Neural crest cell (in vitro differentiated cells): ENCODE results near the gene USP46. TPM values are rescaled to one million over a fixed set of nuclear protein-coding genes. Genes with fewer than 3 reads are reported as not detected.

Experiments used
- DNase-seq: peaks from one replicate; pipeline ENCODE4 v3.0.0; 2021; ENCODE audit warnings: low read depth, mixed read lengths, low spot score
- H3K27ac Mint-ChIP-seq: one replicate; pipeline ENCODE4 v1.8.0; 2021; ENCODE audit warnings: mild to moderate bottlenecking, mixed read lengths; ENCODE audit not compliant: unreplicated experiment
- H3K27me3 Mint-ChIP-seq: 2 replicates; pipeline ENCODE4 v1.8.0; 2021; ENCODE audit warnings: low read depth, mild to moderate bottlenecking, mixed read lengths
- H3K36me3 Mint-ChIP-seq: 2 replicates; pipeline ENCODE4 v1.8.0; 2021; ENCODE audit warnings: low read depth, mild to moderate bottlenecking, mixed read lengths
- H3K4me1 Mint-ChIP-seq: 2 replicates; pipeline ENCODE4 v1.8.0; 2021; ENCODE audit warnings: mixed read lengths
- H3K4me3 Mint-ChIP-seq: one replicate; pipeline ENCODE4 v1.8.0; 2021; ENCODE audit warnings: mild to moderate bottlenecking, mixed read lengths
- H3K9me3 Mint-ChIP-seq: 2 replicates; pipeline ENCODE4 v1.8.0; 2021; ENCODE audit warnings: mixed read lengths
- total RNA-seq: library from RNA; stranded (reverse); gene quantifications from 2 replicates; pipeline ENCODE4 v1.2.1, GENCODE V29; 2021
- TF ChIP-seq, protein P1 (sequence below): fragments of 200-600 bp; sonication (generic); conservative IDR thresholded peaks from 2 replicates; pipeline ENCODE4 v1.5.0; 2021; ENCODE audit warnings: antibody characterized with exemption, mild to moderate bottlenecking

The USP46 gene
- total RNA-seq, 1 donor from 2014 or later: 41.1 TPM

DNA sequence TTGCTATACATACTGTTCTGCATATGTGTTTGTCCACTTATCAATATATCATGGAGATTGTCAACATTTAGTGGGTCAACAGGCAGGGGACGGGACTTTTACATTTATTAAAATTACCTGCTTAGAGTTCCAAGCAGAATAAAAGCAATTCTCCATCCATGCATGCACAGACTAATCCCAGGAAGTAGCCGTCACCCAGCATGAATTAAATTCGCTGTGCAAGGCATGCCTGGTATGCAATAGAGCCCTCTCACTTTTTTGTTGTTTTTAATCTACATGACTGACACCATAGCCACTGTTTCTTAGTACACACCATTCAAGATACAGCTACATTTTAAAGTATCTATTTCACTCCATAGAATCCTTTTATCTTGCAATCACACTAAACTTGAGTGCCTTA is 108.9 kb downstream of the USP46 start:
- Mint-ChIP-seq H3K4me3 (no peak overlapping the region), H3K4me1 (peaks cover 26% of the 10 kb centered on the region), H3K36me3 (no peaks in the 10 kb centered on the region), H3K9me3 (peaks cover 2% of the 10 kb centered on the region), H3K27ac (no peak overlapping the region), H3K27me3 (peaks cover 5% of the 10 kb centered on the region)
- DNase-seq: no peak
- TF ChIP-seq, protein P1, sequence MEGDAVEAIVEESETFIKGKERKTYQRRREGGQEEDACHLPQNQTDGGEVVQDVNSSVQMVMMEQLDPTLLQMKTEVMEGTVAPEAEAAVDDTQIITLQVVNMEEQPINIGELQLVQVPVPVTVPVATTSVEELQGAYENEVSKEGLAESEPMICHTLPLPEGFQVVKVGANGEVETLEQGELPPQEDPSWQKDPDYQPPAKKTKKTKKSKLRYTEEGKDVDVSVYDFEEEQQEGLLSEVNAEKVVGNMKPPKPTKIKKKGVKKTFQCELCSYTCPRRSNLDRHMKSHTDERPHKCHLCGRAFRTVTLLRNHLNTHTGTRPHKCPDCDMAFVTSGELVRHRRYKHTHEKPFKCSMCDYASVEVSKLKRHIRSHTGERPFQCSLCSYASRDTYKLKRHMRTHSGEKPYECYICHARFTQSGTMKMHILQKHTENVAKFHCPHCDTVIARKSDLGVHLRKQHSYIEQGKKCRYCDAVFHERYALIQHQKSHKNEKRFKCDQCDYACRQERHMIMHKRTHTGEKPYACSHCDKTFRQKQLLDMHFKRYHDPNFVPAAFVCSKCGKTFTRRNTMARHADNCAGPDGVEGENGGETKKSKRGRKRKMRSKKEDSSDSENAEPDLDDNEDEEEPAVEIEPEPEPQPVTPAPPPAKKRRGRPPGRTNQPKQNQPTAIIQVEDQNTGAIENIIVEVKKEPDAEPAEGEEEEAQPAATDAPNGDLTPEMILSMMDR: no peak

DNA sequence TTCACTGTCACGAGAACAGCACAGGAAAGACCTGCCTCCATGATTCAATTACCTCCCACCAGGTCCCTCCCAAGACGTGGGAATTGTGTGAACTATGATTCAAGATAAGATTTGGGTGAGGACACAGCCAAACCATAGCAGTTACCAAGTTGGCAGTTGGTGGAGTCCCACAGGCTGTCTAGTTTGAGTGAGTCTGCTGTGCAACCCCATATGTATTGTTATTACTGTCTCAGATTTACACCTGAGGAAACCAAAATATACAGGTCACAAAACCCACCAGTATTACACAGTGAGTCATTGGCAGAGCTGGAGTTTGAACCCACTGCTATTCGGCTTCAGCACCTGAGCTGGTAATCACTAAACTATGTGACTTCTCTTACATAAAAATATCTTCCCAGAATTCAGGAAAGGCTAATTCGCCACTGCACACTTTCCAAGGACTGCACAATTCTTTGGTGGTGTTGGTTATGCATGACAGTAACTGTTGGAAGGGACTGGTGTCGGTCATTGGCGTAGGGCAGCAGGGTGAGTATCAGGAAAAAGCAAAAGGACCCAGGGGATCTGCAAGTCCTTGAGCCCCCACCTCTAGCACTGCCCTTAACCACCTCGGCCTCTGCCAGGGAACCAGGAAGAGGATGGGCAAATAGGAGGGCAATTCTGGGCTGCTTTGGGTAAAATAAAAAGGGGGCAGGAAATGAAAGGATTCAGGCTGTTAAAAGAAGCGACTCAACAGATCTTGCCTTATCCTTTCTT is 110.1 kb downstream of the USP46 start:
- H3K4me1 Mint-ChIP-seq: peaks cover 15% of the 10 kb centered on the region
- H3K27ac Mint-ChIP-seq: no peak overlapping the region
- TF ChIP-seq, protein P1: no peak
- DNase-seq: no peak
- peaks cover 2% of the 10 kb centered on the region for H3K9me3 Mint-ChIP-seq
- H3K36me3 Mint-ChIP-seq: no peaks in the 10 kb centered on the region
- H3K4me3 Mint-ChIP-seq: no peak overlapping the region
- H3K27me3 Mint-ChIP-seq: peaks cover 6% of the 10 kb centered on the region

DNA sequence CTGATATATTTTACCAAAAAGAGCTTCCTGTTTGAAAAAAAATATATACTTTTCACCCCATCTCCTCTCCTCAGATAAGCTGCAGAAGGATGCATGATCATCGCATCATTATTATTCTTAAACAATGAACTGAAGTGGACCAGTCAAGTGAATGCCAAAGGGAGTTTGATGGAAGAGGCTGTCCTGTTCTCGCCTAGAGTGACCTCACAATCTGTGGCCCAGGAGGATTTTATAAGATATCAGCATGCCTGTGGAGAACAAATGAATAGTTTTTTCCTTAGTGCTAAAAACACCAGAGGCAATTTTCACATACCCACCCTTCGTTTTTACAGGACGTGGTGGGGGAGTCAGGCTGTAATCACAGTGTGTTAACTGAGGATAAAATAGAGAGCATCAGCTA is 112.7 kb downstream of the USP46 start:
- no peak overlapping the region for H3K27ac Mint-ChIP-seq
- peaks cover 6% of the 10 kb centered on the region for H3K27me3 Mint-ChIP-seq
- no peaks in the 10 kb centered on the region for H3K36me3 Mint-ChIP-seq
- TF ChIP-seq, protein P1: no peak
- H3K4me3 Mint-ChIP-seq: no peak overlapping the region
- DNase-seq: no peak
- H3K4me1 Mint-ChIP-seq: peaks cover 15% of the 10 kb centered on the region
- peaks cover 2% of the 10 kb centered on the region for H3K9me3 Mint-ChIP-seq

DNA sequence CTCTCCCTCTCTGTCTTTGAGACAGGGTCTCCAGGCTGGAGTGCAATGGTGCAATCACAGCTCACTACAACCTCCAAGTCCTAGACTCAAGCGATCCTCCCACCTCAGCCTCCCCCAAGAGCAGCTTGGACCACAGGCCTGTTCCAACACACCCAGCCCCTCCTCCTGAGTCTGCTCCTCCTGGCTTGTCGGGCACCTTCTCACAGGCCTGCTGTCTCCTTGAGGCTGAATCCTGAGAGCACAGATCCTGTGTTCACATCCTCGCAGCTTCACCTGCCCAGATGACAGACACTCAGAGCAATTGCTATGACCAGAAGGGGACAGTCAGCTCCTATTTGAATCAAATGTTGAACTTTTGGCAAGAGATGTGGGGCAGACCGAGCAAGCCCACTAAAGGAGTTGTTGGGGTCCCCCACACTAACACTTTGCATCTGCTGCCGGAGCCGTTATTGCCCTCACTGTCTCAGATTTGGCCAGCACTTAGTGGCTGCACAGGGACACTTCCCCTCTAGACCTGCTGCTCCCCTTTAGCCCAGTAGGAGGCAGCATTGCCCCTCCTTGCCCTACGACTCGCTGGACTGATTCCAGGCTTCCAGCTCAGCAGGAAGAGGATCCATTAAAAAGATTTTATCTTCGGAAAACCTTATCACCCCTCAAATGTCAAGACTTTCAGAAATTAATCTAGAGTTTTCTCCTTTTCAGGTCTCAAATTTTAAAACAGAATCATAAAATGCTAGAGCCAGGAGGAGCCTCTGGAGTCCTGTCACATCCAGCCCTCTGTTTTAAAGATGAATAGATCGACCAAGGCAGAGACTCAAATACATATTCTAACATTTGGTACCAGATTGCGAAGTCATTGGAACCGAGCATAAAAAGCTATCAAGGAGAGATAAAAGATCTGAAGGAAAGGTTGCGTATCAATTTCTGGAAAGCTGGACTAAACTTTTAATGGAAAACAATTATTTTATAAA is 113.7 kb downstream of the USP46 start:
- H3K36me3 Mint-ChIP-seq: no peaks in the 10 kb centered on the region
- peaks cover 6% of the 10 kb centered on the region for H3K27me3 Mint-ChIP-seq
- H3K4me3 Mint-ChIP-seq: no peak overlapping the region

More for the DNA sequence above, 113.7 kb downstream of the USP46 start:
- Mint-ChIP-seq H3K4me1 (peaks cover 14% of the 10 kb centered on the region), H3K9me3 (peaks cover 2% of the 10 kb centered on the region), H3K27ac (no peak overlapping the region)
- peak; percentile 82 for DNase-seq
- TF ChIP-seq, protein P1: peak; percentile 96

Other genes starting within 250 kb of the USP46 start
- gene ERVMER34-1, start 92.1 kb upstream of the USP46 start, total RNA-seq: 3.2 and 3.3 TPM in 2 replicates
- gene RASL11B, start 203.0 kb upstream of the USP46 start, total RNA-seq: 10.2 and 11.3 TPM in 2 replicates